ENCODE measurements around the gene TPSAB1. TPM values are rescaled to one million over a fixed set of nuclear protein-coding genes. Genes with fewer than 3 reads are reported as not detected.

Gene TPSAB1
- total RNA-seq, 1 donor from 2014 or later: not detected

DNA sequence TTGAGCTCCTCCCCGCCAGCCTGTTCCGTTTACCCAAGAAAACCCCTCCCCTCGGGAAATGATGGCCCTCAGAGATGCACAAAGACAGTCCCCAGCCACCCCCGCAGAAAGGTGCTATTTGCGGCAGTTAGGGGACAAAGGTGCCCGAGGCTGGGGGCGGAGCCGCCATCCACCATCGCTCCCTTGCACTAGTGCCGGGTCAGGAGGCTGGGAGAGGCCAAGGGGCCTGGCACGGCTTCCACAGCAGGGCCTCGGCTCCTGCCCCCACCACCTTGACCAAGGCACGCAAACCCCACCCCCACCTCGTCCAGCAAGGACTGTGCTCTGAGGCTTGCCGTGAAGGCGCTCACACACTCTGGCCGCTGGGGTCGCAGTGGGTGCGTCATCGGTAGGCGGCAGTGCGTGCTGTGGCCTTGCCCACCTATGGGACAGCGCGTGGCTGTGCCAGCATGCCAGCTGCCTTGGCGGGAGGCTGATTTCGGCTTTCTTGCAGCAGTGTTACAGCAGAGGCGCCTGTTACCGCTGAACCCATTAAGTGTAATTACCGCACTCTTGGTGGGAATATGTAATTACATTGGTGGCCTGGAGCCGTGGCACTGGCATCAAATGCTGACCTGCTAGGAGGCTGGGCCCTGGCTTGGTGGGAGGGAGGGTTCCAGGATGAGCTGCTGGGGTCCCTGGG lies 47.2 kb upstream of the TPSAB1 start:
- H3K4me3 ChIP-seq (ENCODE audit: insufficient read depth, low read depth, low read length): no peak overlapping the region
- no peak overlapping the region for H3K4me2 ChIP-seq (ENCODE audit: low read length)
- peaks cover 11% of the 10 kb centered on the region for H3K27me3 Mint-ChIP-seq (ENCODE audit: low read depth, unreplicated experiment)
- H2AFZ ChIP-seq (ENCODE audit: low read depth, low read length): no peak overlapping the region
- no peak for DNase-seq (ENCODE audit: low read depth)
- peaks cover 2% of the 10 kb centered on the region for H3K4me1 ChIP-seq (ENCODE audit: insufficient read depth, low read length)
- H3K79me2 ChIP-seq (ENCODE audit: insufficient read depth, low read length): no peaks in the 10 kb centered on the region
- no peak overlapping the region for H3K9ac ChIP-seq (ENCODE audit: low read length)
- TF ChIP-seq EZH2 (IDR thresholded peaks at IDR 0.05; ENCODE audit: insufficient read depth, low read length): no peak
- TF ChIP-seq, protein P1, sequence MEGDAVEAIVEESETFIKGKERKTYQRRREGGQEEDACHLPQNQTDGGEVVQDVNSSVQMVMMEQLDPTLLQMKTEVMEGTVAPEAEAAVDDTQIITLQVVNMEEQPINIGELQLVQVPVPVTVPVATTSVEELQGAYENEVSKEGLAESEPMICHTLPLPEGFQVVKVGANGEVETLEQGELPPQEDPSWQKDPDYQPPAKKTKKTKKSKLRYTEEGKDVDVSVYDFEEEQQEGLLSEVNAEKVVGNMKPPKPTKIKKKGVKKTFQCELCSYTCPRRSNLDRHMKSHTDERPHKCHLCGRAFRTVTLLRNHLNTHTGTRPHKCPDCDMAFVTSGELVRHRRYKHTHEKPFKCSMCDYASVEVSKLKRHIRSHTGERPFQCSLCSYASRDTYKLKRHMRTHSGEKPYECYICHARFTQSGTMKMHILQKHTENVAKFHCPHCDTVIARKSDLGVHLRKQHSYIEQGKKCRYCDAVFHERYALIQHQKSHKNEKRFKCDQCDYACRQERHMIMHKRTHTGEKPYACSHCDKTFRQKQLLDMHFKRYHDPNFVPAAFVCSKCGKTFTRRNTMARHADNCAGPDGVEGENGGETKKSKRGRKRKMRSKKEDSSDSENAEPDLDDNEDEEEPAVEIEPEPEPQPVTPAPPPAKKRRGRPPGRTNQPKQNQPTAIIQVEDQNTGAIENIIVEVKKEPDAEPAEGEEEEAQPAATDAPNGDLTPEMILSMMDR (IDR thresholded peaks at IDR 0.05; ENCODE audit: insufficient read depth, low read depth, low read length): no peak
- peaks cover 62% of the 10 kb centered on the region for H4K20me1 ChIP-seq (ENCODE audit: insufficient read depth, low read length)
- H3K27ac Mint-ChIP-seq (ENCODE audit: unreplicated experiment): no peak overlapping the region
- H3K27me3 ChIP-seq (ENCODE audit: insufficient read depth, low read length): no peaks in the 10 kb centered on the region
- no peak overlapping the region for H3K4me3 Mint-ChIP-seq (ENCODE audit: unreplicated experiment)
- H3K36me3 Mint-ChIP-seq (ENCODE audit: low read depth, unreplicated experiment): no peaks in the 10 kb centered on the region
- H3K27ac ChIP-seq (ENCODE audit: low read depth, low read length): no peak overlapping the region
- H3K36me3 ChIP-seq (ENCODE audit: insufficient read depth, low read length): no peaks in the 10 kb centered on the region
- no peak for FAIRE-seq
- no peaks in the 10 kb centered on the region for H3K4me1 Mint-ChIP-seq (ENCODE audit: low read depth, unreplicated experiment)
- no peaks in the 10 kb centered on the region for H3K9me3 Mint-ChIP-seq (ENCODE audit: unreplicated experiment)
- H3K9me3 ChIP-seq (ENCODE audit: insufficient read depth, low read depth, low read length): no peaks in the 10 kb centered on the region

DNA sequence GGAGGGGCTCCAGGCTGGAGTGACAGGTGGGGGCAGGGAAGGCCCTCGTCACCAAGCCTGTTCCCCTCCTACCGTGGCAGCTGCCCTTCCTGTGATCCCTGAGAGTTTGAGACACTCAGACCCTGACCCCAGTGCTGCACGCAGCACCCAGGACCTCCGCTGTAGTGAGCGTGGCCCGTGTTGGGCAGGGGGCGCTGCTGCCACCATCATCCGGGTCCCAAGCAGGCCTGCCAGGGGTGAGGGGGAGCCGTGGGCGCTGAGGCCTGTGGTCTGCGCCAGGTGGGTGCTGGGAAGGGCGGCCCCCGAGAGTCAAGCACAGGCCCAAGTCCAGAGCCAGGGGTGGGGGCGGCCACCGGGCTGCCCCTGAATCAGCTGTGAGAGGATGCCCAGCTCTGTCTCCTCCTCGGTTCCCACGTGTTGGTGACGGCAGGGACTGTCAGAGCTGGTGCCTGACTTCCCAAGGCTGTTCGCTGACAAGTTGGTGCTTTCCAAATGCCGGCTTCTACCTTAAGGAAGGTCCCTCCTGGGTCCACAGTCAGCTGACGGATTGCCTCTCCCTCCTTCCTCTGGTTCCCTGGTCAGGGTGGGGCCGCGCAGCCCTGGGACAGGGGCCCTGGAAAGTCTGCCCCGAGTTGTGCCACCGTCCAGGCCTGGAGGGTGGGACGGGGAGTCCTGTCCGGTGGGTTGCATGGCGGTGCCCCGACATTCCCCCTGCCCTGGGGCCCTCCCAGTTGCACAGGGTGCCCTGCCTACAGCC lies 46.5 kb upstream of the TPSAB1 start:
- TF ChIP-seq, protein P1 (IDR thresholded peaks at IDR 0.05; ENCODE audit: insufficient read depth, low read depth, low read length): no peak
- TF ChIP-seq EZH2 (IDR thresholded peaks at IDR 0.05; ENCODE audit: insufficient read depth, low read length): no peak

More for the DNA sequence above, 46.5 kb upstream of the TPSAB1 start:
- no peak for DNase-seq (ENCODE audit: low read depth)
- peaks cover 58% of the 10 kb centered on the region for H4K20me1 ChIP-seq (ENCODE audit: insufficient read depth, low read length)
- Mint-ChIP-seq H3K4me3 (ENCODE audit: unreplicated experiment) (no peak overlapping the region), H3K36me3 (ENCODE audit: low read depth, unreplicated experiment) (no peaks in the 10 kb centered on the region), H3K27me3 (ENCODE audit: low read depth, unreplicated experiment) (peaks cover 11% of the 10 kb centered on the region), H3K27ac (ENCODE audit: unreplicated experiment) (no peak overlapping the region), H3K4me1 (ENCODE audit: low read depth, unreplicated experiment) (no peaks in the 10 kb centered on the region), H3K9me3 (ENCODE audit: unreplicated experiment) (no peaks in the 10 kb centered on the region)
- H3K27ac ChIP-seq (ENCODE audit: low read depth, low read length): no peak overlapping the region
- H3K4me3 ChIP-seq (ENCODE audit: insufficient read depth, low read depth, low read length): no peak overlapping the region
- H3K79me2 ChIP-seq (ENCODE audit: insufficient read depth, low read length): no peaks in the 10 kb centered on the region
- H3K27me3 ChIP-seq (ENCODE audit: insufficient read depth, low read length): no peaks in the 10 kb centered on the region
- FAIRE-seq: no peak
- no peaks in the 10 kb centered on the region for H3K9me3 ChIP-seq (ENCODE audit: insufficient read depth, low read depth, low read length)
- H3K36me3 ChIP-seq (ENCODE audit: insufficient read depth, low read length): no peaks in the 10 kb centered on the region
- no peak overlapping the region for H3K4me2 ChIP-seq (ENCODE audit: low read length)
- H3K9ac ChIP-seq (ENCODE audit: low read length): no peak overlapping the region
- peaks cover 2% of the 10 kb centered on the region for H3K4me1 ChIP-seq (ENCODE audit: insufficient read depth, low read length)
- no peak overlapping the region for H2AFZ ChIP-seq (ENCODE audit: low read depth, low read length)
